ENCODE measurements around the gene HSPA12A.

DNA sequence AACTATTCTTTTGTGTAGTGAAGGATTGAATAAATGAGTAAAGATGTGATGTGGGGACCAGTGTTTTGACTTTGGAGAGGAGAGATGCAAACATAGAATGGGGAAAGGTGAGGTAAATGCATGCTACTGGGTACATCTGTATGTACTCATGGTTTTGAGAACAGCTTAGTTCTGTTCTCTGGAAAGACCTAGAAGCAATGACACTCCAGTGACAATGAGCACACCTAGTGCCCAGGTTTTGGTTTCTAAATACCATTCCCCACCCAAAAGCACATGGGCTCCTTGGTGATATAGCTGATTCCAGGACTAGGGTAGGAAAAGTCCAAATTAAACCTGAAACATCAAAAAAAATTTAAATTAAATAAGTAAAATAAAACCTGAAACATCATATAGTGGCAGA is 22.6 kb upstream of the HSPA12A start:
- TF ChIP-seq CTCF (IDR thresholded peaks at IDR 0.05; ENCODE audit: insufficient read depth, low read depth, low read length) (no peak), EZH2 (IDR thresholded peaks at IDR 0.05; ENCODE audit: insufficient read depth, low read length) (no peak)
